HG02840 (cell line): Measurements from ENCODE around the gene ACBD6.

ENCODE experiments used
- ATAC-seq: cut with Tn5 transposase; IDR thresholded peaks from one replicate; pipeline ENCODE4 v1.9.1; 2021; ENCODE audit warnings: mild to moderate bottlenecking, moderate library complexity, moderate number of reproducible peaks; ENCODE audit not compliant: unreplicated experiment, low FRiP score

ACBD6 gene

GRCh38 chr1:180527101-180527669 is 24.8 kb upstream of the ACBD6 start:
- no peak for ATAC-seq

GRCh38 chr1:180525715-180526039 is 23.3 kb upstream of the ACBD6 start:
- ATAC-seq: no peak

- ATAC-seq: no peak
These were observed 22.7 kb upstream of the ACBD6 start for GRCh38 chr1:180524915-180525714.

GRCh38 chr1:180524160-180524914 is 22.0 kb upstream of the ACBD6 start:
- no peak for ATAC-seq

GRCh38 chr1:180522213-180522515 is 19.8 kb upstream of the ACBD6 start:
- no peak for ATAC-seq

- no peak for ATAC-seq
These were observed 19.3 kb upstream of the ACBD6 start for GRCh38 chr1:180521474-180522212.

GRCh38 chr1:180519846-180520245 is 17.5 kb upstream of the ACBD6 start:
- ATAC-seq: no peak

GRCh38 chr1:180515857-180516388 is 13.5 kb upstream of the ACBD6 start:
- no peak for ATAC-seq

GRCh38 chr1:180515364-180515763 is 13.0 kb upstream of the ACBD6 start:
- ATAC-seq: no peak

- no peak for ATAC-seq
These were observed 11.2 kb upstream of the ACBD6 start for GRCh38 chr1:180513531-180513930.

GRCh38 chr1:180510882-180511281 is 8.5 kb upstream of the ACBD6 start:
- ATAC-seq: no peak

- no peak for ATAC-seq
These were observed 6.3 kb upstream of the ACBD6 start for GRCh38 chr1:180508725-180509097.

- ATAC-seq: no peak
These were observed 5.7 kb upstream of the ACBD6 start for GRCh38 chr1:180507795-180508724.

- no peak for ATAC-seq
These were observed 3.5 kb upstream of the ACBD6 start for GRCh38 chr1:180505732-180506335.

GRCh38 chr1:180504186-180504585 is 1.8 kb upstream of the ACBD6 start:
- no peak for ATAC-seq

- no peak for ATAC-seq
These were observed 994 bp upstream of the ACBD6 start for GRCh38 chr1:180503280-180503862.

- peak; percentile 28 for ATAC-seq
These were observed 464 bp downstream of the ACBD6 start for GRCh38 chr1:180501865-180502360.

- ATAC-seq: no peak
These were observed 1.7 kb downstream of the ACBD6 start for GRCh38 chr1:180500689-180501088.

- ATAC-seq: no peak
These were observed 3.8 kb downstream of the ACBD6 start for GRCh38 chr1:180498594-180498993.
